Small intestine (tissue), 7 donors: Measurements from ENCODE around the gene SPRR3. TPM values are rescaled to one million over a fixed set of nuclear protein-coding genes. Genes with fewer than 3 reads are reported as not detected.
"Not testable (repeated sequence)": the region's sequence is repeated elsewhere in the genome, so short reads cannot be mapped to it uniquely, and the experiment has no call there.

Experiments
- DNase-seq, 2 donors: peaks; one replicate each; pipeline versions ENCODE4 v3.0.0 to v3.0.0-alpha.2; 2013
- FAIRE-seq: peaks from 2 replicates; lab custom pipeline; 2012; peaks lifted over from hg19 to GRCh38; lab: Jason Lieb, UNC
- H3K27ac ChIP-seq, 3 donors: one replicate each; pipeline ENCODE4 v1.5.1; 2013; ENCODE audit warnings: low read length in 2 of 3, mild to moderate bottlenecking in 2 of 3, control low read depth in 1 of 3, inconsistent platforms in 1 of 3, low read depth in 1 of 3, moderate library complexity in 1 of 3
- H3K27me3 ChIP-seq, 3 donors: one replicate each; pipeline ENCODE4 v1.6.1; 2013; ENCODE audit warnings: low read length in 3 of 3, inconsistent platforms in 1 of 3; ENCODE audit not compliant: control insufficient read depth in 3 of 3, insufficient read depth in 3 of 3
- H3K36me3 ChIP-seq, 3 donors: one replicate each; pipeline ENCODE4 v1.6.1; 2013; ENCODE audit warnings: low read length in 3 of 3, inconsistent platforms in 1 of 3, low read depth in 1 of 3, mild to moderate bottlenecking in 1 of 3, moderate library complexity in 1 of 3; ENCODE audit not compliant: control insufficient read depth in 3 of 3, insufficient read depth in 2 of 3
- H3K4me1 ChIP-seq, 3 donors: one replicate each; pipeline ENCODE4 v1.6.1; 2013; ENCODE audit warnings: low read length in 2 of 3, inconsistent platforms in 1 of 3, low read depth in 1 of 3, mild to moderate bottlenecking in 1 of 3, moderate library complexity in 1 of 3; ENCODE audit not compliant: control insufficient read depth in 3 of 3, insufficient read depth in 2 of 3
- H3K4me3 ChIP-seq, 3 donors: one replicate each; pipeline ENCODE4 v1.5.1; 2013; ENCODE audit warnings: low read length in 3 of 3, control low read depth in 1 of 3, inconsistent platforms in 1 of 3, low read depth in 1 of 3, mild to moderate bottlenecking in 1 of 3, moderate library complexity in 1 of 3
- H3K9me3 ChIP-seq, 2 donors: one replicate each; pipeline ENCODE4 v1.6.1; 2013; ENCODE audit warnings: low read depth in 1 of 2, low read length in 1 of 2; ENCODE audit not compliant: control insufficient read depth in 2 of 2, insufficient read depth in 1 of 2
- WGBS, 3 donors: extraction: QIAGEN DNeasy Blood & Tissue Kit; methylation state at CpG; one replicate each; pipeline ENCODE4 v1.1.7; 2013; 5-methylcytosine and 5-hydroxymethylcytosine counted together
- polyA plus RNA-seq, 4 donors: library from polyadenylated mRNA; stranded (reverse) in 3 of 4; unstranded in 1 of 4; fragments of 200-250 nt in 3 of 4; fragments of 120-200 nt in 1 of 4; gene quantifications; one replicate each; pipeline versions ENCODE4 v1.2.1 to v1.2.3, GENCODE V29; 2013
- donor health status: healthy with polysubstance abuse.
- donor health status: control.
- donor health status: control.
- donor health status: Bipolar disorder and iron deficiency.
- donor health status: healthy.

SPRR3 gene
- polyA plus RNA-seq, 4 donors, result 3.0 to 16.1 (median 10.3) TPM; not detected in 1

DNA sequence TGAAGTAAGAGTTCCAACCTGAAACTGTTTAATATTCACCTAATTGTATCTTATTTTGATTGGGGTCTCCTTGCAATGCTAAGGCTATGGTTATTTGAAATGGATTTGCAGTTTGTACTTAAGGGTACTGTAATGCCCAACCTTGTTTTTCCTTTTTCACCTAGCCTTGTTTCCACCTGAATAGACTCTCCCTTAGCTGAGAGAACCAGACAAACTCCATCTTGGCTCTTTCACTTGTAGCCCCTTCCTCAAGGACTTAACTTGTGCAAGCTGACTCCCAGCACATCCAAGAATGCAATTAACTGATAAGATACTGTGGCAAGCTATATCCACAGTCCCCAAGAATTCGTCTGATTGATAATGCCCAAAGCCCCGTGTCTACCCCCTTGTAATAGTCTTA is 20.3 kb downstream of the SPRR3 start:
- not testable (repeated sequence) for H3K9me3 ChIP-seq, H3K4me3 ChIP-seq, H3K36me3 ChIP-seq, H3K27me3 ChIP-seq, H3K4me1 ChIP-seq, FAIRE-seq, DNase-seq, H3K27ac ChIP-seq
- WGBS, 3 donors, result 3 to 20% (median 14%) methylated on average over 2 of the region's 2 CpGs

DNA sequence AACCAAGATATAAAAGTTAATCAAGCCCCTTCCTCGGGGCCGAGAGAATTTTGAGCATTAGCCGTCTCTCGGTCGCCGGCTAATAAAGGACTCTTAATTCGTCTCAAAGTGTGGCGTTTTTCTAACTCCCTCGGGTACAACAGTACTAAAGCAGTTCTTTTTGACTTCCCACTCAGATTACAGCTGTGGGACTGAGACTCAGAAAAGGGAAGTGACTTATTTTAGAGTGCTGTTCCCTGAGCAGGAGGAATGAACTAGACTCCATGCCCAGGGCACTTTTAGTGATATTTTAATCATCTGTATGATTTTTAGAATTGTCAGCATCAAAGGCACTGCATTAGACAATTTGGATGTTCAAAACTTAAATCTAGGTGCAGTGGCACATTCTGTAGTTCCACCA is 20.8 kb downstream of the SPRR3 start:
- H3K4me3 ChIP-seq, H3K9me3 ChIP-seq, H3K36me3 ChIP-seq, H3K27me3 ChIP-seq, DNase-seq, H3K4me1 ChIP-seq, H3K27ac ChIP-seq, FAIRE-seq: not testable (repeated sequence)
- 41 to 61% (median 54%) methylated on average over 9 of the region's 9 CpGs for WGBS, 3 donors

DNA sequence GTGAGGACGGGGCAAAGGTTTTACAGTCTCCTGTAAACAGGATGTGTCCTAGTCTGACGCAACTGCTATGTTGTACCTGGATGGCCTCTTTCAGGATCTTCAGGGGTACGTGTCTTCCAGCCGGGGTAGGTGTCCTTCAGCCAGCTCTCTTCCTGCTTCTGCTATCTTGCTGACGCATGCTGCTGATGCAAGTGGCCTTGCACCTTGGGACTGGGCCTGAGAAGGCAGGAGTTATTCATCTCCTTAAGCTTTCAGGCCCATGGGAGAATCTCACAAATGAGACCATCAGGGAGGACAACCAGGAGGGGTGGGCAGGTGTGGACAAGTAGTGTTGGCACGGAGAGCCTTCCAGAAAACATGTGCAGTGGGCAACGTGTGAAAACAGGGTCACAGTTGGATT is 21.6 kb downstream of the SPRR3 start:
- no peaks in the 10 kb centered on the region for H3K4me1 ChIP-seq
- peaks cover 0 to 2% (median 0%) of the 10 kb centered on the region in 3 donors for H3K27me3 ChIP-seq
- DNase-seq, result no peak
- FAIRE-seq, result no peak
- WGBS, 3 donors, result 83 to 88% (median 83%) methylated on average over 7 of the region's 7 CpGs
- H3K27ac ChIP-seq, result no peak overlapping the region
- no peaks in the 10 kb centered on the region for H3K9me3 ChIP-seq
- no peaks in the 10 kb centered on the region for H3K36me3 ChIP-seq
- H3K4me3 ChIP-seq, result no peak overlapping the region

DNA sequence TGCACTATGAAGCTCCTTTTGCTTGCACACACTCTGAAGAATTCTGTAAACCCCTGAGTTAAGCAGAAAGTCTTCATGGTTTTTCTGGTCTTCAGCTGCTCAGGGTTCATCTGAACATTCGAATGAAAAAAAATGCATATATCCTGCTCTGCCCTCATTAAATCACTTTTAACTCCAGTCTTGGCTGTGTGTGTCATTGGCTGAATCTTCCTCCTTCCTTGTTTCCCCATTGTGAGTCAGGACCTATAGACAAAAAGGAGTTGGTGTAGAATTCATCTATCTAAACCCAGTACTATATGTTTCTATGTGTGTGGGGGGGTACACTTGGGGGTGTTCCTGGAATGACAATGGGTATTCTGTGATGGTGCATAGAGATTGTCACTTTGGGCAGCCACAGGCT is 22.9 kb downstream of the SPRR3 start:
- Histone ChIP-seq H3K36me3 (no peaks in the 10 kb centered on the region), H3K4me1 (no peaks in the 10 kb centered on the region), H3K27me3 (no peaks in the 10 kb centered on the region), H3K27ac (no peak overlapping the region), H3K4me3 (no peak overlapping the region), H3K9me3 (no peaks in the 10 kb centered on the region)
- 83 to 84% (median 84%) methylated on average over 1 of the region's 1 CpG for WGBS, 3 donors
- DNase-seq, result no peak
- no peak for FAIRE-seq

DNA sequence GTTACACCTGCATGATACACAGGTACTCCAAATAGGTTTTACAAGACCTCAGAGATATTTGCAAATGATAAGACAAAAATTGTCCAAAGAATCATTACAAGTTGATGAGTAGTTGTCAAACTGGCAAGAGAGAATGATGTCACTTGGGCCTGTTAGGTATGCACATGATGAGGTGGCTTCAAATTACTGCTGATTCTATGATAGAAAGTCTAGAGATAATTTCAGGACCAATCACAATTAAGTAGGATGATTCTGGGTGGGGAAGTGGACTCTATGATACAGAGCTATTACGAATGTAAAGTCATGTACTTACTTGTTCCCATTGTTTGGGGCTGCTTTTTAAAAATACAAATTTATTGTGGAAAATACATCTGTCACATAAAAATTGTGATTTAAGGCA is 24.2 kb downstream of the SPRR3 start:
- FAIRE-seq, result no peak
- Histone ChIP-seq H3K27me3 (no peaks in the 10 kb centered on the region), H3K4me1 (no peaks in the 10 kb centered on the region), H3K27ac (no peak overlapping the region), H3K9me3 (no peaks in the 10 kb centered on the region), H3K4me3 (no peak overlapping the region), H3K36me3 (no peaks in the 10 kb centered on the region)
- DNase-seq, result no peak
- 77 to 84% (median 81%) methylated on average over 1 of the region's 1 CpG for WGBS, 3 donors

DNA sequence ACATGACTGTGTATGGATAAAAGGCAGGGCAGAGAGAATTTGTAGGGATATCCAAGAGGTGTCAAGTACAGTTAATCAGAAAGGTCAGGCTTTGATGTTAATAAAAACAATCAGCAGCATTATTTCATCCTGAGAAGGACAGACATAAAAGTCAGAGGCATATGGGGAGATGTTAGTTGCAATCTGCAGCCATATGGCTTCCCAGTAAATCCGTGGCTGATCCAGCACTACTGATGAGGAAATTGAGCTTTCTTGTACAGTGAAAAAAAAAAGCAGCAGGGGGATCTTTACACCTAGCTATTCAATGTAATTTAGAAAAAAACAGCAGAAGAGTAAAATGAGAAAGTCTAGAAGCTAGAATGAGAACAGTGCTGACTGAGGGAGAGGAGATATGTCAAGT is 27.2 kb downstream of the SPRR3 start:
- 59 to 92% (median 68%) methylated on average over 1 of the region's 1 CpG for WGBS, 3 donors
- H3K27ac ChIP-seq, result no peak overlapping the region
- H3K36me3 ChIP-seq, result no peaks in the 10 kb centered on the region
- H3K9me3 ChIP-seq, result no peaks in the 10 kb centered on the region
- no peak overlapping the region for H3K4me3 ChIP-seq
- FAIRE-seq (no peak), DNase-seq (no peak)
- H3K4me1 ChIP-seq, result no peaks in the 10 kb centered on the region
- no peaks in the 10 kb centered on the region for H3K27me3 ChIP-seq

DNA sequence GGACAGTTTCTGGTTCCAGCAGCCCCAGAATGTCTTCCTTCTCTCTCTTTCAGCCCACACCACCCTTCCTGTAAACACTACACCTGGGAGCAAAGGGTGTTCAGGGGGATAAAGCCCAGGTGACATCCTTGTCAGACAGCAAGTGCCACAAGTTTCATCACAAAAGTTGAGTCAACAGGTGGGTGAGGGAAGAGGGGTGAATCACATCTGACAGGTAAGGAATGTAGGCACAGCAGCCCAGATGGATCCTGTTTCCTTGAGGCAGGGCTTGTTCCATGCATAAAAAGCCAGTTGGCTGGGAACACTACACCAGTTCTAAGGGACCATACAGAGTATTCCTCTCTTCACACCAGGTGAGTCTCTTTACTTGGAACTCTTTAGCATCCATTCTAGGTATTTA is 29.3 kb downstream of the SPRR3 start, which contains the start of gene SPRR1B:
Gene SPRR1B (plus strand): TSS at position 309 of the 400 bp plus-strand sequence. CDS start 1,143 bp downstream, outside the sequence.
- H3K4me1 ChIP-seq, result no peaks in the 10 kb centered on the region
- no peak within 1 kb of the TSS for H3K4me3 ChIP-seq
- no peaks in the 10 kb centered on the region for H3K36me3 ChIP-seq
- no peaks in the 10 kb centered on the region for H3K9me3 ChIP-seq
- no peaks in the 10 kb centered on the region for H3K27me3 ChIP-seq
- DNase-seq (no peak), FAIRE-seq (no peak)
- H3K27ac ChIP-seq, result no peak within 1 kb of the TSS

DNA sequence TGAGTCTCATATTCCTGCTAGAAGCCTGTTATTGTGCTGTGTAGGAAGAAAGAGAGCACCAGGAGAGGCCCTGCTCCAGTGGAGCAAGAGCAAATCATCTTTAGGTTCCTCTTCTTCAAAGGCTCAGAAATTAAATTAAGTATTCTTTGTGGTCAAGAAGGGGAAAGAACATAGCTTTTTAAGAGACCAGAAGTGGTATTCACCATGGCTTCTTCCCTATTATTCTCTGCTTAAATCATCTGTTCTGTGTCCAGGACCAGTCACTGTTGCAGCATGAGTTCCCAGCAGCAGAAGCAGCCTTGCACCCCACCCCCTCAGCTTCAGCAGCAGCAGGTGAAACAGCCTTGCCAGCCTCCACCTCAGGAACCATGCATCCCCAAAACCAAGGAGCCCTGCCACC is 30.5 kb downstream of the SPRR3 start:
- Histone ChIP-seq H3K9me3 (no peaks in the 10 kb centered on the region), H3K4me3 (no peak overlapping the region), H3K4me1 (no peaks in the 10 kb centered on the region), H3K27me3 (no peaks in the 10 kb centered on the region), H3K36me3 (no peaks in the 10 kb centered on the region), H3K27ac (no peak overlapping the region)
- DNase-seq, result no peak
- FAIRE-seq, result no peak

DNA sequence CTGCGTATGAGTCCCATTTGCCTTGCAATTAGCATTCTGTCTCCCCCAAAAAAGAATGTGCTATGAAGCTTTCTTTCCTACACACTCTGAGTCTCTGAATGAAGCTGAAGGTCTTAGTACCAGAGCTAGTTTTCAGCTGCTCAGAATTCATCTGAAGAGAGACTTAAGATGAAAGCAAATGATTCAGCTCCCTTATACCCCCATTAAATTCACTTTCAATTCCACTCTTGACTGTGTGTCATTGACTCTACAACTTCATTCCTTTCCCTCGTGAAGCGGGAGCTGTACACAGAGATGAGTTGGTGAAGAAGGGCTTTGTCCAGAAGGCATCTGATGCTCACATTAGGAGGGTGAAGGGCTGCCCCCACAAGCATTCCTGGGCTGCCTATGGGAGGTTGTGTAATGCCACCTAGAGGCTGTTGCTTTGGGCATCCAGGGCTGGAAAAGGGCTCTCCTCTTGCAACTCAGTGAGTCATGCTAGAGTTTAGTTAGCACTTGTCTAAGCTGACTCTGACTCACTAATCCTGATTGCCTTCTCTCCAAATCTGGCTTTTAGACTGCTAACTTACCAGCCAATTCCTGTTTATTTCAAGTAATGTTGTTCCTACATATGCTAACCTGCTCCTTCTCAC is 31.2 kb downstream of the SPRR3 start:
- Histone ChIP-seq H3K9me3 (no peaks in the 10 kb centered on the region), H3K27ac (no peak overlapping the region), H3K36me3 (no peaks in the 10 kb centered on the region), H3K4me1 (no peaks in the 10 kb centered on the region), H3K4me3 (no peak overlapping the region), H3K27me3 (no peaks in the 10 kb centered on the region)
- no peak for FAIRE-seq
- WGBS, 3 donors, result 35 to 52% (median 49%) methylated on average over 3 of the region's 3 CpGs
- peak in 1 of 2 donors; percentile 6 for DNase-seq
